ENCODE measurements around the gene SMIM44. TPM values are rescaled to one million over a fixed set of nuclear protein-coding genes. Genes with fewer than 3 reads are reported as not detected.

The SMIM44 gene
- total and polyA plus RNA-seq, 9 of the 15 experiments (the other 6 are each of a cell fraction or from before 2014, with no cell fraction given) = not detected

GRCh38 chr19:3471954-3472655 is 11.1 kb downstream of the SMIM44 start (continued):
- TF ChIP-seq HMGXB4 (CRISPR knock-in tag; IDR thresholded peaks at IDR 0.05) (no peak), CXXC5 (CRISPR knock-in tag; IDR thresholded peaks at IDR 0.05) (no peak), HDAC8 (tag; IDR thresholded peaks at IDR 0.05) (no peak), XRCC4 (IDR thresholded peaks at IDR 0.05; ENCODE audit: extremely low read depth, insufficient read depth, insufficient read length) (no peak), MCM7 (IDR thresholded peaks at IDR 0.05) (no peak), PURB (CRISPR knock-in tag; IDR thresholded peaks at IDR 0.05; ENCODE audit: low read depth) (no peak), SMAD2 (IDR thresholded peaks at IDR 0.05; ENCODE audit: low read depth, low read length) (no peak), ZNF551 (CRISPR knock-in tag; IDR thresholded peaks at IDR 0.05) (no peak), ZBTB5 (IDR thresholded peaks at IDR 0.05) (no peak), AFF4 (CRISPR knock-in tag; IDR thresholded peaks at IDR 0.05) (no peak), RERE (CRISPR knock-in tag; IDR thresholded peaks at IDR 0.05; ENCODE audit: borderline replicate concordance) (no peak)

All from K562 (cell line).